GM20431 (cell line): ENCODE results near the gene ZFAND5.

Source experiments
- in situ Hi-C: fragments of 300-500 bp; cut with MseI, MboI; formaldehyde crosslinking; loops from one replicate; pipeline ENCODE4 v1.15.0; 2020; ENCODE audit warnings: low sequenced_read_pairs; ENCODE audit not compliant: unreplicated experiment

ZFAND5 gene

GRCh38 chr9:72364679-72365524, at the start of gene ZFAND5:
Gene ZFAND5, minus strand, starts transcription at chr9:72365208. Its CDS starts 4,430 bp downstream, at chr9:72360778.
- in situ Hi-C loops = no loop called here

- in situ Hi-C loops = no loop called here
Observed at GRCh38 chr9:72412483-72413040, 47.6 kb upstream of the ZFAND5 start.

GRCh38 chr9:72410214-72410613, 45.2 kb upstream of the ZFAND5 start:
- in situ Hi-C loops = no loop called here

- in situ Hi-C loops = no loop called here
Observed at GRCh38 chr9:72407114-72407513, 42.1 kb upstream of the ZFAND5 start.

GRCh38 chr9:72402744-72403143, 37.7 kb upstream of the ZFAND5 start:
- in situ Hi-C loops = no loop called here

- in situ Hi-C loops = no loop called here
Observed at GRCh38 chr9:72401396-72401795, 36.4 kb upstream of the ZFAND5 start.

GRCh38 chr9:72400866-72401265, 35.9 kb upstream of the ZFAND5 start:
- in situ Hi-C loops = no loop called here

GRCh38 chr9:72399391-72399790, 34.4 kb upstream of the ZFAND5 start:
- in situ Hi-C loops = no loop called here

- in situ Hi-C loops = no loop called here
Observed at GRCh38 chr9:72396247-72397091, 31.5 kb upstream of the ZFAND5 start.

- in situ Hi-C loops = no loop called here
Observed at GRCh38 chr9:72394066-72394465, 29.1 kb upstream of the ZFAND5 start.

GRCh38 chr9:72390907-72391306, 25.9 kb upstream of the ZFAND5 start:
- in situ Hi-C loops = no loop called here

GRCh38 chr9:72386186-72386585, 21.2 kb upstream of the ZFAND5 start:
- in situ Hi-C loops = no loop called here

GRCh38 chr9:72384710-72385485, 19.9 kb upstream of the ZFAND5 start:
- in situ Hi-C loops = no loop called here

- in situ Hi-C loops = no loop called here
Observed at GRCh38 chr9:72383978-72384709, 19.1 kb upstream of the ZFAND5 start.

GRCh38 chr9:72382405-72382804, 17.4 kb upstream of the ZFAND5 start:
- in situ Hi-C loops = no loop called here

- in situ Hi-C loops = no loop called here
Observed at GRCh38 chr9:72377041-72377440, 12.0 kb upstream of the ZFAND5 start.

GRCh38 chr9:72371151-72371550, 6.1 kb upstream of the ZFAND5 start:
- in situ Hi-C loops = no loop called here

GRCh38 chr9:72365525-72366256, 683 bp upstream of the ZFAND5 start:
- in situ Hi-C loops = no loop called here
